HG02610 (cell line): ENCODE measurements around the gene VEPH1.

Source experiments
- ATAC-seq: cut with Tn5 transposase; IDR thresholded peaks from one replicate; pipeline ENCODE4 v1.9.1; 2021; ENCODE audit warnings: mild to moderate bottlenecking, moderate library complexity; ENCODE audit not compliant: unreplicated experiment

VEPH1 gene

DNA sequence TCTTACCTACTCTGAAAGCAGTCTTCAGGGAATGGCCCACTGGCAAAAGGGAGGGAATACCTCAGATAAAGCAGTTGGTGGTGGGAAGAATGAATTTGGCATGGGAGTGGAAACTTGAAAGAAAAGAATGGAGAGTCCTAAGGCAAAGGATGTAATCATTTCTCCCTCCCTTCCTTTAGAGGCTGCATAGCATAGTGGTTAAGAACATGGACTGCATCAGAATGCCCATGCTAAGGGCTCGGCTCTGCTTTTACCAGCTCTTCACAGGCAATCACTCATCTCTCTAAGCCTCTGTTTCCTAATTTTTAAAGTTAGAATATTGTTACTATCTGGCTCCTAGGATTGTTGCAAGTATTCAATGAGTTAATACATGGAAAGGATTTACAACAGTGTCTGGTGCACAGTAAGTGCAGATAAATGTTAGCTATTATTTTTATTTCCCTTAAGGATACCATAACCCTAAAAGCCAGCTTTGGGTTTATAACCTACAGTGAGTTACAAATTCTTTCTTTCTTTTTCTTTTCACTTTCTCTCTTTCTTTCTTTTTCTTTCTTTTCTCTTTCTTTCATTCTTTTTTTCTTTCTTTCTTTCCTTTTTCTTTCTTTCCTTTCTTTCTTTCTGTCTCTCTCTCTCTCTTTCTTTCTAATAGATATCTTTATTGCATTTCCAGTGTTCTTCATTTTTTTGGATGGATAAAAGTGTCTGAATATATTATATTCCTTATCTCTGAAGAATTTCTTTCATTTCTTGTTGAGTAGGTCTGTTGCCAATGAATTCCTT lies 23.6 kb downstream of the VEPH1 start:
- no peak for ATAC-seq

DNA sequence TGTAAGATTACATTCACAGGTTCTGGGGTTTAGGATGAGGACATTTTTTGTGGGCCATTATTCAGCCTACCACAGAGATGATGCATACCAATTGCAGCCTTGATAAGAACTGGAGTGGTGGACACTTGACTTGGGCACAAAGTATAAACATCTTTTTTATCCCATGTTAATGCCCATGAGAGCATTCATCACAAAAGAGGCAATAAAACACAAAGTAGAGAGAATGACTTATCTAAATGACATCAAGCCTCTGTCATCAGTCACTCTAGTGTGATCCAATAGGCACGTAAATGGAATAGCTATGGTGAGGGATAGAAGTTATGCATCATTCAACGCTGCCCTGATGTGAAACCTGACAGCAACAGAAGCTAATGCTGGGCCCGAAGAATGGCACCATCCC lies 25.8 kb downstream of the VEPH1 start:
- ATAC-seq: no peak

- no peak for ATAC-seq
Measured at GRCh38 chr3:157475921-157476414, 27.2 kb downstream of the VEPH1 start.

- no peak for ATAC-seq
Measured at GRCh38 chr3:157472648-157473047, 30.6 kb downstream of the VEPH1 start.

- no peak for ATAC-seq
Measured at GRCh38 chr3:157471064-157471463, 32.2 kb downstream of the VEPH1 start.

DNA sequence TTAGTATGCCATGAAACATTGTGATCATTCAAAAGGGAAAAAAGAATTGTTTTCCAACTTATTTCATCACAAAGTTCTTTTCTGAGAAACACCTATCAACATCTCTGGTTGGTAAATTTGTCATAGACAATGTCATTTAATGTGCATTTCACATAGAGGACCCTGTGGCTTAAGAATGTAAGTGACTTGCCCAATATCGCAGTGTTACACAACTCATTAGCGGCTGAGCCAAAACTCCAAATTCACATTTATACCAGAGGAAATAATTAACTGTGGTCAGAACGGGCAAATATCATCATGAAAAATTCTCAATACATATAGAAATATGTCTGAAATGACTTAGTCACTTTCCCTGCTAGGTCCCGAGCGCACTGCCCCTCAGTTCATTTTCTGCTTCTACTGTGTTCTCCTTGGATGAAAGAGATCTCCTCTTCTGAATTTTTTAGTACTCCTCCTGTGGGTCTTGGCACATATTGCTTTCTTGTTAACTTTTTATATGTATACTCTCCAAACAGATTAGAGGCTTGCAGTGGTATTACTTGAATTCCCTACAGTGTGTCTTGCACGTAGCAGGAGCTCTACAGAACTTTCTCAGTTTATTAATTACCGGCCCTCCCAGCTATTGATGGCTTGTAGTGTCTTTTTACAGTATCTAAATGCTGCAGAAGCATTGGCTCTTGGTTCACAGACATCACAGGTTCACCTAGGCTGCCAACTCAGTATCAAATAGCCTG lies 33.5 kb downstream of the VEPH1 start:
- ATAC-seq: no peak

GRCh38 chr3:157467200-157467599 lies 36.0 kb downstream of the VEPH1 start:
- ATAC-seq: no peak

- ATAC-seq: no peak
Measured at GRCh38 chr3:157465741-157466140, 37.5 kb downstream of the VEPH1 start.

DNA sequence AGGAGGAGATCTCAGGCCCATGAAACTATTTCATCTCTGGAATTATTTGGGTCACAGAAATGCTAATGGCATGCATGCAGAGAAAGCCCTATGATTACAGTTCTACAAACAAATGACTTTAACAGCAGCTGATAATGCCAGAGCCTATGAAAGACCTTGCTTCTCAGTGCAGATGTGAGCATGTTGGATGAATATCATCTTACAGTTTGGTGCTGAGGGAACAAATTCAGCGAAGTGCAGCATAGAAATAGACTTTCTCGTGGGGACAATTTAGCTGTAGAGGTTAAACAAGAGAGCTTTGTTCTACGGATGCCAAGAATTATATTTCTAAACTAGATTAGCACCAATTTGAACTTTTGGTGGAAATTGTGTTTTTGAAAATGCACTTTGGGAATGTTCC lies 38.9 kb downstream of the VEPH1 start:
- ATAC-seq: no peak

- ATAC-seq: no peak
Measured at GRCh38 chr3:157463816-157464215, 39.4 kb downstream of the VEPH1 start.

DNA sequence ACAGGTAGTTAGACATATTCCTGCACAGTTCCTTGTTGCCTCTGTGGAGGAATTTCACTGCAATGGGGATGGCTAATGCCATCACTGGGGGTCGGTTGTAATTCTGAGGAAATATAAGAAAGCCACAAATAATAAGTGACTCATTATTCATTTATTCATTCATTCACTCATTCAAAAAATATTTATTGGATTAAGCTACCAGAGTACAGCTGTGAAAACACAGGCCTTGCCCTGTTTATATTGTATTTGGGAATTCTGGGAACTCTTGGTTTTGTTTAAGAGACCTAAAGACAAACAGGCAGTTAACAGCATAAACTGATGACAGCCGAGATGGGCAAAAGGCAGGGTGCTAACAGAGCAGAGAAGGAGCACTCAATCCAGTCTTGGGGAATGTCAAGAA lies 43.0 kb downstream of the VEPH1 start:
- no peak for ATAC-seq

- ATAC-seq: no peak
Measured at GRCh38 chr3:157459706-157460105, 43.5 kb downstream of the VEPH1 start.

DNA sequence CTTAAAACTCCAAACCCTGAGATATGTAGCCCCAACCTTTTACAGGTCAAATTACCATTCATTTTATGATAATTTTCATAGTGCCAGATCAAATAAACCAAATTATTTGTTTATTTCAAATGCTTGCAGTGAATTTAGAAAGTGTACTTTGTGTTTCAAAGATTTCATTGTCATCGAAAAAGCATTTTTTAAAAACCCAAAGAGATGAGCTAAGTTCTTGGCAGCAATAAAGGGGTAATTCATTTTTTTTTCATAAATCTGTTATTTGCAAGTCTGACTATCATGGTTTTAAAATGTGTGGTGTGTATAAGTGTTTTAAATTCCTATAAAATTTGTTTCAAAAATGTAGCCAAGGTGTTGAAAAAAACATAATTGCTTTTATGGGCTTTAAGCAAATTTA lies 49.4 kb downstream of the VEPH1 start:
- ATAC-seq: no peak

- no peak for ATAC-seq
Measured at GRCh38 chr3:157452097-157452496, 51.1 kb downstream of the VEPH1 start.

GRCh38 chr3:157447026-157447694 lies 56.1 kb downstream of the VEPH1 start:
- no peak for ATAC-seq

DNA sequence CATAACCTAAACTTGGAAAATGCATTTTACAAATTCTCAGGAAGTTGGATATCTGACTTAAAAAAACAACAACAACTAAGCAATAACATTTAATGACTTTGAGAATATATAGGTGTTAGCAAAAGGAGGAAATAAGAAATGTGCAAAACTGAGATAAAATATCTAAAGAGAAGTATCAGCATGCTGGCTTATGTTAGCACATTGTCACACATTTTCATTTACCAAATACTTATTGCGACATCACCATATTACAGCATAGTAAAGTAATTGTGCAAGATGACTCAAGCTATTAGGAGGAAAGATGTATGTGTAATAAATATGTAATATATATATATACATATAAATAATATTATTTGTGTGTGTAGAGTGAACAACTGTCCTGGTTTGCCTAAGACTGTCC lies 57.4 kb downstream of the VEPH1 start:
- no peak for ATAC-seq

DNA sequence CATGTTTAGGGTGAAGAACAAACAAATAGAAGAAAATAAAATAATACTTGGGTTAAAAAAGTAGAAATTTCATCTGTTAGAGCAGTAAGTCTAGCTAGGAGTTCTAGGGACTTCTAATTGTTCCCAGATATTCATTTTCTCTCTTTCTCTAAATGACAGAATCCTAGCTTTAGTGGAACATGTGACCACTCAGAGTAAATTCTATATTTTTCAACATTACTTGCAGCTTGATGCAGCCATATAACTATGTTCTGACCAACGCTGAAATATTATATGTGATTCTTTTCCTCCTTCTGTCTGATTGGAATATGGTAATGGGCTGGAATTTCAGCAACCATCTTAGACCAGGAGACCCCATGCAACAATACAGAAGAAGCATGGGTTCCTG lies 58.4 kb downstream of the VEPH1 start:
- no peak for ATAC-seq

- no peak for ATAC-seq
Measured at GRCh38 chr3:157443905-157444796, 59.1 kb downstream of the VEPH1 start.

GRCh38 chr3:157442729-157443128 lies 60.5 kb downstream of the VEPH1 start:
- no peak for ATAC-seq

GRCh38 chr3:157441102-157441624 lies 62.1 kb downstream of the VEPH1 start:
- ATAC-seq: no peak
